ENCODE results near the gene SLC13A5.

DNA sequence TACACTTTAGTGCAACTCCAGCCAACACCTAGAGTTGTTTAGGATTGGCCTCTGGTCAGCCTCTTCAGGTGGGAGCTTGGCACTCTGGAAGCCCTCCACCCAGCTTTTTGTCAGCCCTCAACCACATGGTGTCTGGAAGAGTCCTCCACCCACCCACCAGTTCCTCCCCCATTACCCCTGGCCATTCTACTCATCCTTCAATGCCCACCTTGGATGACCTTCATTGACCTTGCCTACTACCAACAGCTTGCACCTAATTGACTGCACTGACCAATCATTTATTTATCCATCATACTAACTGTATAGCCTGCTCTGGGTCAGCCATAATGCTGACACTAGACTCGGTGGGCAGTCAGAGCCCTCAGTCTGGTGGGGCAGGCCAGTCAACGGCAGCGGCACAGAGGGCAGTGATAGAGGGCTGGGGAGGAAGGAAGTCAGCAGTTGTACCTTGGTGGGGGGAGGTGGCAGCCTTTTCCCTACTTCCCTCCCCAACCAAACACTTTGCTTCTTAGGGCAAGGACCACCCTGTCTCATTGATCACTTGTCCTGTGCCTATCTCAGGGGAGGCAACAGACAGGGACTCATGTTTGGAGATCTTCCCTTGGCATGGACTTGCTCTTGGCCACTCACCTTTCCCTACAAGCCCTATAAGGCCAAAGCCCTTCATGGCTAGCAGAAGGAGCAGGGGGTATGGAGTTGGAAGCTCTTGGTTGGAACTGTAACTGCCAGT lies 29.3 kb downstream of the SLC13A5 start:
- TF ChIP-seq, protein P1, sequence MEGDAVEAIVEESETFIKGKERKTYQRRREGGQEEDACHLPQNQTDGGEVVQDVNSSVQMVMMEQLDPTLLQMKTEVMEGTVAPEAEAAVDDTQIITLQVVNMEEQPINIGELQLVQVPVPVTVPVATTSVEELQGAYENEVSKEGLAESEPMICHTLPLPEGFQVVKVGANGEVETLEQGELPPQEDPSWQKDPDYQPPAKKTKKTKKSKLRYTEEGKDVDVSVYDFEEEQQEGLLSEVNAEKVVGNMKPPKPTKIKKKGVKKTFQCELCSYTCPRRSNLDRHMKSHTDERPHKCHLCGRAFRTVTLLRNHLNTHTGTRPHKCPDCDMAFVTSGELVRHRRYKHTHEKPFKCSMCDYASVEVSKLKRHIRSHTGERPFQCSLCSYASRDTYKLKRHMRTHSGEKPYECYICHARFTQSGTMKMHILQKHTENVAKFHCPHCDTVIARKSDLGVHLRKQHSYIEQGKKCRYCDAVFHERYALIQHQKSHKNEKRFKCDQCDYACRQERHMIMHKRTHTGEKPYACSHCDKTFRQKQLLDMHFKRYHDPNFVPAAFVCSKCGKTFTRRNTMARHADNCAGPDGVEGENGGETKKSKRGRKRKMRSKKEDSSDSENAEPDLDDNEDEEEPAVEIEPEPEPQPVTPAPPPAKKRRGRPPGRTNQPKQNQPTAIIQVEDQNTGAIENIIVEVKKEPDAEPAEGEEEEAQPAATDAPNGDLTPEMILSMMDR (IDR thresholded peaks at IDR 0.05; ENCODE audit: low read depth, low read length, poor library complexity, severe bottlenecking): no peak
- TF ChIP-seq EZH2phosphoT487 (IDR thresholded peaks at IDR 0.05; ENCODE audit: borderline replicate concordance, low read length): no peak
